Lower lobe of right lung (tissue), 2 donors: ENCODE results near the gene SUMO3. TPM values are rescaled to one million over a fixed set of nuclear protein-coding genes. Genes with fewer than 3 reads are reported as not detected.

ENCODE experiments used
- ATAC-seq, 2 donors: fragments of 200-7000 bp; cut with Tn5 transposase; one replicate each; pipeline ENCODE4 v1.9.1; 2020 to 2022; ENCODE audit warnings: mild to moderate bottlenecking in 2 of 2, moderate library complexity in 2 of 2
- DNase-seq: peaks from one replicate; pipeline ENCODE4 v3.0.0-alpha.2; 2020
- H3K27ac ChIP-seq: fragments of 200-600 bp; one replicate; pipeline ENCODE4 v1.8.0; 2022
- H3K27me3 ChIP-seq: fragments of 200-600 bp; one replicate; pipeline ENCODE4 v1.8.0; 2022; ENCODE audit warnings: low read depth
- H3K36me3 ChIP-seq: fragments of 200-600 bp; one replicate; pipeline ENCODE4 v1.8.0; 2022; ENCODE audit warnings: mild to moderate bottlenecking
- H3K4me1 ChIP-seq: fragments of 200-600 bp; one replicate; pipeline ENCODE4 v1.8.0; 2022
- H3K4me3 ChIP-seq: fragments of 200-600 bp; one replicate; pipeline ENCODE4 v1.8.0; 2022; ENCODE audit warnings: mild to moderate bottlenecking
- H3K9me3 ChIP-seq: fragments of 200-600 bp; one replicate; pipeline ENCODE4 v1.8.0; 2022
- CTCF ChIP-seq: fragments of 200-600 bp; IDR thresholded peaks from one replicate; pipeline ENCODE4 v1.8.0; 2022; ENCODE audit warnings: antibody characterized with exemption, mild to moderate bottlenecking
- intact Hi-C: fragments of 100-400 bp; cut with DNase I; formaldehyde crosslinking; loops from one replicate; pipeline ENCODE4 v1.11.0; 2022
- total RNA-seq: library from RNA; stranded (reverse); fragmentation: NEBNext Ultra II Directional; extraction: Animal tissue kit (Norgen Biotek cat#: 25700); gene quantifications from one replicate; pipeline ENCODE4 v1.2.1, GENCODE V29; 2021
- donor health status: DM: no; HTN: yes; CAD: no; lungs with severe emphysema.

The SUMO3 gene
- total RNA-seq, 1 donor from 2014 or later: 88.2 TPM

- intact Hi-C loops: no loop called here
- Histone ChIP-seq H3K27me3 (no peaks in the 10 kb centered on the region), H3K9me3 (no peaks in the 10 kb centered on the region), H3K4me3 (no peak overlapping the region), H3K36me3 (peaks cover 96% of the 10 kb centered on the region), H3K27ac (no peak overlapping the region), H3K4me1 (peaks cover 7% of the 10 kb centered on the region)
- peak; percentile 64 to 80 for ATAC-seq
- no peak for TF ChIP-seq CTCF
- DNase-seq: no peak
Measured at GRCh38 chr21:44858791-44859190, 40.9 kb upstream of the SUMO3 start.

DNA sequence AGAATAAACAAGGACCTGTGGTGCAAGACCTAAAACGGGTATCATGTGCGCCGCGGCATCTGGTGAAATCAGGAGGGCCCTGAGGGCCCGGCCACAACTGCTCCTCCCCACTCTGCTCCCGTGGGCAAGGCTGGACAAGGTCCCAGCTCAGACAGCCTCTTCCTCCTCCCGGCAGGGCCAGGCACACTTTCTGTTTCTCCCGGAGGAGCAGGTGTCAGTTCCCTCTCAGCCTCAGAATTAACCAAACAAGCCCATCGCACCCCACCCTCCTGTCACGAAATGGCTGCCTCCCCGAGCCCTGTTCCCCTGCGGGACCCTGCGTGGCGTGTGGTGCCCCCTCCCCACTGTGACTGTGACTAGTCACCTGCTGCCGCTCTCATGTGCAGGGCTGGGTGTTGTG lies 40.4 kb upstream of the SUMO3 start:
- intact Hi-C loops: no loop called here
- no peaks in the 10 kb centered on the region for H3K9me3 ChIP-seq
- peaks cover 7% of the 10 kb centered on the region for H3K4me1 ChIP-seq
- TF ChIP-seq CTCF: no peak
- ATAC-seq: peak; percentile 13 to 53
- no peak overlapping the region for H3K4me3 ChIP-seq
- peaks cover 96% of the 10 kb centered on the region for H3K36me3 ChIP-seq
- H3K27me3 ChIP-seq: no peaks in the 10 kb centered on the region
- DNase-seq: no peak
- H3K27ac ChIP-seq: no peak overlapping the region

DNA sequence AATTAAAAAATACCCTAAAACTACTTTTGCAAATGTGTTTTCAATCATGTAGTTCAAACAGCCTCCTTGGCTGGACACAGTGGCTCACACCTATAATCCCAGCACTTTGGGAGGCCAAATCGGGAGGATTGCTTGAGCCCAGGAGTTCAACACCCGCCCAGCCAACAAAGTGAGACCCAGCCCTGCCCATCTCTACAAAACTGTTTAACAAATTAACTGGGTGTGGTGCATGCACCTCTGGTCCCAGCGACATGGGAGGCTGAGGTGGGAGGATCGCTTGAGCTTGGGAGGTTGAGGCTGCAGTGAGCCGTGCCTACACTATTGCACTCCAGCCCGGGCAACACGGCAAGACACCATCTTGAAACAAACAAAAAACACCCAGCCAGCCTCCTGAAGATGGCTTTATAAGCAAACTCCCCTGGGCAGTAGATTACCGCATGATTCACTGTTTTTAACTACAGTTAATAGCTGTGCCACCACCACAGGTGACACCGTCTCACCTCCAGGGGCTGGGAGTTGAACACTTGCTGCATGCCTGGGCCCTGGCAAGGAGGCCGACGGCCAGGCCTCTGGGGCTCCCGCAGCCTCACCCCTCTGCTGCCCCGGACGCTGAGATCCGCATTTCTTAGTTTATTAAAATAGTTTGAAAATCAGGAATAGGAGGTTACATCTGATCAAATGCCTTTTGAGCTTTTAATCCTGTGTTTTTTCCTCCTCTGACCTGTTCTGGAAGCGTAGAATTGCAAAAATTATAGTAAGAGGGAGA lies 39.4 kb upstream of the SUMO3 start:
- no peak for ATAC-seq
- Histone ChIP-seq H3K4me3 (no peak overlapping the region), H3K27ac (no peak overlapping the region), H3K27me3 (no peaks in the 10 kb centered on the region), H3K9me3 (no peaks in the 10 kb centered on the region), H3K36me3 (peaks cover 100% of the 10 kb centered on the region), H3K4me1 (peaks cover 7% of the 10 kb centered on the region)
- TF ChIP-seq CTCF: no peak
- intact Hi-C loops: no loop called here
- no peak for DNase-seq

- Histone ChIP-seq H3K4me1 (peaks cover 7% of the 10 kb centered on the region), H3K27ac (no peak overlapping the region), H3K36me3 (peaks cover 100% of the 10 kb centered on the region), H3K4me3 (no peak overlapping the region), H3K9me3 (no peaks in the 10 kb centered on the region), H3K27me3 (no peaks in the 10 kb centered on the region)
- DNase-seq (no peak), ATAC-seq (no peak)
- no peak for TF ChIP-seq CTCF
- intact Hi-C loops: no loop called here
Measured at GRCh38 chr21:44856131-44856530, 38.3 kb upstream of the SUMO3 start.

DNA sequence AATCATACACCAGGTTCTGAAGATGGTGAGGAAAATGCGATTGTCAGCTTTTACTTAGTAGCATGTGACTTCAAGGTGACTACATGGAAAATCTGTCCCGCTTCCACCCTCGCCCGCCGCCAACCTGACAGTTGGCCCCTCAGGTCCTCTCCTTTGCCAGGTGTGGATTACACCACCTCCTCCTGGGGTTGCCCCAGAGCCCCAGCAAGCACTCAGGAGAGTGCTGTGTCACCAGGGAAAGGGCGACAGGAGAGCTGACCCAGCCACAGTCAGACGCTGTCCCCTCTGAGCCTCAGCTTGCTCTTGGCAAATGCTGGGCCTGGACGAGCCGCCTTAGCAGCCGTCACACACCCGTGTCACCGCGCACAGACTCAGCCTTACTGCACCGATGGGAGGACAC lies 37.7 kb upstream of the SUMO3 start:
- intact Hi-C loops: no loop called here
- peaks cover 100% of the 10 kb centered on the region for H3K36me3 ChIP-seq
- no peaks in the 10 kb centered on the region for H3K9me3 ChIP-seq
- ATAC-seq (no peak), DNase-seq (no peak)
- no peak overlapping the region for H3K4me3 ChIP-seq
- H3K4me1 ChIP-seq: peaks cover 7% of the 10 kb centered on the region
- no peak for TF ChIP-seq CTCF
- no peak overlapping the region for H3K27ac ChIP-seq
- no peaks in the 10 kb centered on the region for H3K27me3 ChIP-seq
